ENCODE results near the gene BNC2. TPM values are rescaled to one million over a fixed set of nuclear protein-coding genes. Genes with fewer than 3 reads are reported as not detected.
A peak's percentile ranks its signal among the peaks of the same experiment; 100 is the strongest.

BNC2 gene
- total RNA-seq, 1 donor from 2014 or later: 38.0 TPM

DNA sequence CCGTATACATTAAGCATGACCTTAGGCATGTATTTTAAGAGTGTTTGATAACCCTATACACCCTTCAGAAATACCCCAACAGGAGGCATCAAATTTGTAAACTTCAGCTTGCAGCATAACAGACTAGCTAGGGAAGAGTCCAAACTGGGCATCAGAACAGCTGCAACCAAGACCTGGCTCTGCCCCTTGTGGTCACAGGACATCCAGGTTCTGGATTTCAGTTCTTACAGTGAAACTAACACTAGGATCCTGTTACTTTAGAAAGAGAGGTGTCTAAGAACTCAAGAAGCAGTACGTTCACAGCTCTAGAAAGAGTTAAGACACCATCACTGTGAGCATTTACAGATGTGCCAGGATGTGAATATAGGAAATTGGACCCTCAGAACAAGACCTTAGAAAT is 229.8 kb downstream of the BNC2 start:
- Histone ChIP-seq H3K27me3 (ENCODE audit: insufficient read depth, low read length) (no peaks in the 10 kb centered on the region), H3K9me3 (ENCODE audit: insufficient read depth, low read depth, low read length) (no peaks in the 10 kb centered on the region), H3K9ac (ENCODE audit: low read length) (no peak overlapping the region), H2AFZ (ENCODE audit: low read depth, low read length) (no peak overlapping the region), H3K79me2 (ENCODE audit: insufficient read depth, low read length) (peaks cover 5% of the 10 kb centered on the region), H3K4me1 (ENCODE audit: insufficient read depth, low read length) (peaks cover 2% of the 10 kb centered on the region), H3K36me3 (ENCODE audit: insufficient read depth, low read length) (no peaks in the 10 kb centered on the region), H3K4me2 (ENCODE audit: low read length) (no peak overlapping the region), H4K20me1 (ENCODE audit: insufficient read depth, low read length) (peaks cover 5% of the 10 kb centered on the region), H3K27ac (ENCODE audit: low read depth, low read length) (no peak overlapping the region), H3K4me3 (ENCODE audit: insufficient read depth, low read depth, low read length) (no peak overlapping the region)
- H3K27me3 Mint-ChIP-seq (ENCODE audit: low read depth, unreplicated experiment): no peaks in the 10 kb centered on the region
- no peak overlapping the region for H3K27ac Mint-ChIP-seq (ENCODE audit: unreplicated experiment)
- H3K9me3 Mint-ChIP-seq (ENCODE audit: unreplicated experiment): peaks cover 2% of the 10 kb centered on the region
- H3K4me3 Mint-ChIP-seq (ENCODE audit: unreplicated experiment): no peak overlapping the region
- TF ChIP-seq, protein P1, sequence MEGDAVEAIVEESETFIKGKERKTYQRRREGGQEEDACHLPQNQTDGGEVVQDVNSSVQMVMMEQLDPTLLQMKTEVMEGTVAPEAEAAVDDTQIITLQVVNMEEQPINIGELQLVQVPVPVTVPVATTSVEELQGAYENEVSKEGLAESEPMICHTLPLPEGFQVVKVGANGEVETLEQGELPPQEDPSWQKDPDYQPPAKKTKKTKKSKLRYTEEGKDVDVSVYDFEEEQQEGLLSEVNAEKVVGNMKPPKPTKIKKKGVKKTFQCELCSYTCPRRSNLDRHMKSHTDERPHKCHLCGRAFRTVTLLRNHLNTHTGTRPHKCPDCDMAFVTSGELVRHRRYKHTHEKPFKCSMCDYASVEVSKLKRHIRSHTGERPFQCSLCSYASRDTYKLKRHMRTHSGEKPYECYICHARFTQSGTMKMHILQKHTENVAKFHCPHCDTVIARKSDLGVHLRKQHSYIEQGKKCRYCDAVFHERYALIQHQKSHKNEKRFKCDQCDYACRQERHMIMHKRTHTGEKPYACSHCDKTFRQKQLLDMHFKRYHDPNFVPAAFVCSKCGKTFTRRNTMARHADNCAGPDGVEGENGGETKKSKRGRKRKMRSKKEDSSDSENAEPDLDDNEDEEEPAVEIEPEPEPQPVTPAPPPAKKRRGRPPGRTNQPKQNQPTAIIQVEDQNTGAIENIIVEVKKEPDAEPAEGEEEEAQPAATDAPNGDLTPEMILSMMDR (IDR thresholded peaks at IDR 0.05; ENCODE audit: insufficient read depth, low read depth, low read length): peak; percentile 31
- TF ChIP-seq EZH2 (IDR thresholded peaks at IDR 0.05; ENCODE audit: insufficient read depth, low read length): no peak
- H3K4me1 Mint-ChIP-seq (ENCODE audit: low read depth, unreplicated experiment): peaks cover 32% of the 10 kb centered on the region
- H3K36me3 Mint-ChIP-seq (ENCODE audit: low read depth, unreplicated experiment): peaks cover 5% of the 10 kb centered on the region
- FAIRE-seq (no peak), DNase-seq (ENCODE audit: low read depth) (no peak)

- Histone ChIP-seq H3K9me3 (ENCODE audit: insufficient read depth, low read depth, low read length) (no peaks in the 10 kb centered on the region), H3K27me3 (ENCODE audit: insufficient read depth, low read length) (no peaks in the 10 kb centered on the region), H3K4me3 (ENCODE audit: insufficient read depth, low read depth, low read length) (no peak overlapping the region), H3K9ac (ENCODE audit: low read length) (no peak overlapping the region), H3K36me3 (ENCODE audit: insufficient read depth, low read length) (no peaks in the 10 kb centered on the region), H3K27ac (ENCODE audit: low read depth, low read length) (no peak overlapping the region), H3K4me2 (ENCODE audit: low read length) (no peak overlapping the region), H3K79me2 (ENCODE audit: insufficient read depth, low read length) (peaks cover 5% of the 10 kb centered on the region), H4K20me1 (ENCODE audit: insufficient read depth, low read length) (peaks cover 5% of the 10 kb centered on the region), H2AFZ (ENCODE audit: low read depth, low read length) (no peak overlapping the region), H3K4me1 (ENCODE audit: insufficient read depth, low read length) (peaks cover 2% of the 10 kb centered on the region)
- peaks cover 36% of the 10 kb centered on the region for H3K4me1 Mint-ChIP-seq (ENCODE audit: low read depth, unreplicated experiment)
- peaks cover 5% of the 10 kb centered on the region for H3K36me3 Mint-ChIP-seq (ENCODE audit: low read depth, unreplicated experiment)
- TF ChIP-seq EZH2 (IDR thresholded peaks at IDR 0.05; ENCODE audit: insufficient read depth, low read length): no peak
- H3K27ac Mint-ChIP-seq (ENCODE audit: unreplicated experiment): no peak overlapping the region
- H3K9me3 Mint-ChIP-seq (ENCODE audit: unreplicated experiment): peaks cover 2% of the 10 kb centered on the region
- DNase-seq (ENCODE audit: low read depth): no peak
- no peak overlapping the region for H3K4me3 Mint-ChIP-seq (ENCODE audit: unreplicated experiment)
- no peaks in the 10 kb centered on the region for H3K27me3 Mint-ChIP-seq (ENCODE audit: low read depth, unreplicated experiment)
- no peak for FAIRE-seq
Measured at GRCh38 chr9:16639644-16640043, 230.8 kb downstream of the BNC2 start.

DNA sequence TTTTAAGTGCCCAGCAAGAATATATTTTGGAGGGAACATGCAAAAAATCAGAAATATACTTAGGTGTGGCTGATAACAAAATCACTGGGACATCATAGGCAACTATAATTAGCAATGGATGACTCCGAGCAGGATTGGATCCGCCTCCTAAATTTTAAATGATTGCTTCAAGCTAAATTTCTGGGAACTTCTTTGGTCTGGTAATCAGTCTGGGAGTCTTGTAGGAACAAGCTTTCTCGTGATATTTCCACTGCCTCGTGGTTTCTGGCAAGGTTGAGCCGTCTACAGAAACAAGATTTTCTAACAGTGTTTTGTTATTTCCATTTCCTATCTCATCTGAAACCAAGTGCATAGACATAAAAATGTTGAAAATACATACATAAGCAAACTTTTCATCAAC is 232.6 kb downstream of the BNC2 start:
- H3K4me1 ChIP-seq (ENCODE audit: insufficient read depth, low read length): peaks cover 2% of the 10 kb centered on the region
- peaks cover 5% of the 10 kb centered on the region for H4K20me1 ChIP-seq (ENCODE audit: insufficient read depth, low read length)
- H3K9ac ChIP-seq (ENCODE audit: low read length): no peak overlapping the region
- H3K27me3 Mint-ChIP-seq (ENCODE audit: low read depth, unreplicated experiment): no peaks in the 10 kb centered on the region
- no peak overlapping the region for H3K27ac ChIP-seq (ENCODE audit: low read depth, low read length)
- H3K36me3 Mint-ChIP-seq (ENCODE audit: low read depth, unreplicated experiment): peaks cover 5% of the 10 kb centered on the region
- H2AFZ ChIP-seq (ENCODE audit: low read depth, low read length): no peak overlapping the region
- DNase-seq (ENCODE audit: low read depth) (peak; percentile 52), FAIRE-seq (no peak)
- no peaks in the 10 kb centered on the region for H3K36me3 ChIP-seq (ENCODE audit: insufficient read depth, low read length)
- no peaks in the 10 kb centered on the region for H3K27me3 ChIP-seq (ENCODE audit: insufficient read depth, low read length)
- H3K4me3 Mint-ChIP-seq (ENCODE audit: unreplicated experiment): no peak overlapping the region
- peak overlapping the region; percentile 84 for H3K27ac Mint-ChIP-seq (ENCODE audit: unreplicated experiment)
- peaks cover 35% of the 10 kb centered on the region for H3K4me1 Mint-ChIP-seq (ENCODE audit: low read depth, unreplicated experiment)
- H3K4me3 ChIP-seq (ENCODE audit: insufficient read depth, low read depth, low read length): no peak overlapping the region
- H3K9me3 Mint-ChIP-seq (ENCODE audit: unreplicated experiment): peaks cover 2% of the 10 kb centered on the region
- no peaks in the 10 kb centered on the region for H3K9me3 ChIP-seq (ENCODE audit: insufficient read depth, low read depth, low read length)
- no peak overlapping the region for H3K4me2 ChIP-seq (ENCODE audit: low read length)
- TF ChIP-seq, protein P1 (IDR thresholded peaks at IDR 0.05; ENCODE audit: insufficient read depth, low read depth, low read length): no peak
- no peak for TF ChIP-seq EZH2 (IDR thresholded peaks at IDR 0.05; ENCODE audit: insufficient read depth, low read length)
- H3K79me2 ChIP-seq (ENCODE audit: insufficient read depth, low read length): peaks cover 5% of the 10 kb centered on the region

Data from astrocyte (in vitro differentiated cells and primary cell).